Stimulated activated CD4-positive, alpha-beta T cell treated with anti-CD3 and anti-CD28 coated beads, Interleukin-15, amount 100 ng/mL, for 24 hours (primary cell): ENCODE results near the gene RAB11A.
A peak's percentile ranks its signal among the peaks of the same experiment; 100 is the strongest.
"Not testable (repeated sequence)": the region's sequence is repeated elsewhere in the genome, so short reads cannot be mapped to it uniquely, and the experiment has no call there.

Source experiments
- DNase-seq: peaks from one replicate; pipeline ENCODE4 v3.0.0-alpha.2; 2020

The RAB11A gene

DNA sequence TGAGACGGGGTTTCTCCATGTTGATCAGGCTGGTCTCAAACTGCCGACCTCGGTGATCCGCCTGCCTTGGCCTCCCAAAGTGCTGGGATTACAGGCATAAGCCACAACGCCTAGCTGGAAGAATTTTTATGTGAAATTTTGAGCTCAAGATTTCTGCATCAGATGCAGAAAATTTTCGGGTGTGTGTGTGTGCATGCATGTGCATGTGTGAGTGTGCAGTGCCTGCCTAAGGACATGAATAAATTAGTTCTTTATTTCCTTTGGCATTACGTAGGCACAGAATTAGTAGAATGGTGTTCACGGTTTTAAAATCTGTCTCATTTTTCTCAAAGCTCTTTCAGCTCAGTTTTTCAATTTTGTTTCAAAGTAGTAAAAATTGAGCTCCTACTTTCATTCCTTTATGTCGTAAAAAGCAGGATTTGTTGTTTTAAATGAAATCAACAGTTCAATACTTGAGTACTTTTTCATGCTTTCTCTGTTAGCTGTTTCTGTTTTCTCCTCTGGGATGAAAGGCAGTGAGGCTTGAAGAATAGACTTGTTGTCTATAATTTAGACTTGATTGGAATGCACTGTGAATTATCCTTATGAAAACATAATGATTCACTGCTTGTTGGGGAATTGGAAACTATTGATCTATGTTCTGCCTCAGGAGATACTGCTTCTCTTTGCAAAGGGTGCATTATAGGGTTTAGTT lies 23.3 kb upstream of the RAB11A start:
- no peak for DNase-seq

DNA sequence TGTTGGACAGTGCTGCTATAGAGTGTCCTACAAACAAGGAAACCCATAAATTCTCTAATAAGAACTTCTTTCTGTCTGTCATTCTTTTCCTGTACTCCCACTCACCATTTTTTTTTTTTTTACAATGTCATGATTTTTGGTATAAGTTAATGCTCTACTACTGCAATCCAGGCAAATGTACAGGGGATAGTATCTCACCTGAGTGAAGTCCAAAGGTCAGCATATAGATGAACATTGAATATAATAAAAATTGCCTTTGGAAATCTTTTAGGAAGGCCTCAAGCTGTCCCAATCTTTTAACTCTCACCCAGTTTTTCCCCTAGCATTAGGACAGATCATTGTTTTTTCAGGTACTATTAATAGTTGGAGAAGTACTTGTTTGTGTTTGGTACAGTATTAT lies 21.3 kb upstream of the RAB11A start:
- no peak for DNase-seq

DNA sequence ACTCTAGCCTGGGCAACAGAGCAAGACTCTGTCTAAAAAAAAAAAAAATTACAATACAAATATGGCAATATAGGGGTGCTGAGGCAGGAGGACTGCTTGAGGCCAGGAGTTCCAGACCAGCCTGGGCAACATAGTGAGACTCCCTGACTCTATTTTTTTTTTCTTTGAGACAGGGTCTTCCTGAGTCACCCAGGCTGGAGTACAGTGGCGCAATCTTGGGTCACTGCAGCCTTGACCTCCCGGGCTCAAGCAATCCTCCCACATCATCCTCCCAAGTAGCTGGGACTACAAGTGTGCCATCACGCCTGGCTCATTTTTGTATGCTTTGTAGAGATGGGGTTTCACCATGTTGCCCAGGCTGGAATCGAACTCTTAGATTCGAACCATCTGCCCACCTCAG lies 17.3 kb upstream of the RAB11A start:
- no peak for DNase-seq

DNA sequence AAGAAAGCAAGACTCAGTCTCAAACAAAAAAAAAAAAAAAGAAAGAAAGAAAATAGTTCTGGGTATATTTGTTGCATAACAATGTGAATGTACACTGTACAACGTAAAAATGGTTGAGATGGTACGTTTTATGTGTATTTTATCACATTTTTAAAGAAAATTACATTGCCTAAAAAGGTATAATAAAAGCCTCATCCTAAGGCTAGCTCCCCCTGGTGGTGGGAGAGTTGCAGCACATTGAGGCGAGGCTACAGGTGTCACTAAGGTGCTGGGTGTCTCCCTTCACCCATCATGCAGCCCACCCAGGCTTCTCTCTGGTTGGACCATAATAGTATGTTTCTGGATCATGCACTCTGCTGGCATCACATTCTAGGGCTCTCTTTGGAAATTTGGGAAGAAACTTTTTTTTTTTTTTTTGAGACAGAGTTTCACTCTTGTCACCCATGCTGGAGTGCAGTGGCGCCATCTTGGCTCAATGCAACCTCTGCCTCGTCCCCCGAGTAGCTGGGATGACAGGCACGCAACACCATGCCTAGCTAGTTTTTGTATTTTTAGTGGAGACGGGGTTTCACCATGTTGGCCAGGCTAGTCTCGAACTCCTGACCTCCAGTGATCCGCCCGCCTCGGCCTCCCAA lies 12.4 kb upstream of the RAB11A start:
- peak; percentile 86 for DNase-seq

DNA sequence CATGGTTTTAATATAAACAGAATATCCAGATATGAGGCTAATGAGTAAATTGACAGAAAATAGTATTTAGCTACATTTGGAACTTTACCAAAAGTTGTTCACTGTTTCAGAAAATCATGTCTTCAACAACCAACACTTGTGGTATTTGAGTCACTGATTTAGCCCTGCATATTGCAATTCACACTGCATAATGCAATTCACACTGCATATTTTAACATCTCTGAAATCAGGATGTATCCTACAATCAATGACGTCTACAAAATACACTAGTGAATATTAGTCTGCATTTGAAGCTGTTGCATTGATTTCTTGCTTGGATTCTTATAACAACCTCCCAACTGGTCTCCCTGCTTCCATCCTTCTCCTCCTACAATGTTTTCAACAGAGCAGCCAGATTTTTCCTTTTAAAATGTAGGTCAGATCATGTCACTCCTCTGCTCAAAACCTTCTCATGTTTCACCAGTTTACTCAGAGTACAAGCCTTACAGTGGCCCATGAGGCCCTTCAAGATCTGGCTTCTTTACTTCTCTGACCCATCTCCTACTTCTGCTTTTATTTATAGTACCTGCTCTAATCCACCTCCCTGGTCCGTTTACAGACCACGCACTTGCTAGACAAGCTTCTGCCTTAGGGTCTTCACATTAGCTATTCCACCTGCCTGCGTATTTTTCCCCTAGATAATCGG lies 11.4 kb upstream of the RAB11A start:
- no peak for DNase-seq

DNA sequence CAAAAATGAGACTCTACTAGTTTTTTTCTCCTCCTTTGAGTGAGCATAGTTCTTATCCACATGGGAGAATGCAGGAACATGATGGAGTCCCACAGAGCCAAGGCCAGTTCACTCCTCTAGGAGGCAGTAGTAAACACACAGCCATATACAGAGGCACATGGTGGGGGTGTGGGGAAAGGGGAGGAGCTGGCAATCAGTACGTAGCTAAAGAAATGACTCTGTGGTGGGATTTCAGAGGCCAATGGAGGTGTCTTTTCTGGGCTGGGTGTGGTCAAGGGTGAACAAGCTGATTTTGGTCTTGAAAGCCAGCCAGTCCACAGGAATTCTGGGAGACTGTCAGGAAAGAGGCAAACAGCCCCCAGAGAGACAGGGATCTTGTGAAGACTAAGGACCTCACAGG lies 6.6 kb upstream of the RAB11A start:
- DNase-seq, result peak; percentile 81

DNA sequence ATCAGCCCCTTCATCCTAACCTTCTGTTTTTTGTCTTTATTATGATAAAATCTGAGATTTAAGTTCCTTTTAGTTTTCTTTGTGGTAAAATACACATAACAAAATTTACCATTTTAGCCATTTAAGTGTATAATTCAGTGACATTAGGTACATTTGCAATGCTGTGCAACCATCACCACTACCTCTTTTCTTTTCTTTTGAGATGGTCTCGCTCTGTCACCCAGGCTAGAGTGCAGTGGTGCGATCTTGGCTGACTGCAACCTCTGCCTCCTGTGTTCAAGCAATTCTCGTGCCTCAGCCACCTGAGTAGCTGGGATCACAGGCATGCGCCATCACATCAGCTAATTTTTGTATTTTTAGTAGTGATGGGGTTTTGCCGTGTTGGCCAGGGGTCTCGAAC lies 6.2 kb upstream of the RAB11A start:
- no peak for DNase-seq

DNA sequence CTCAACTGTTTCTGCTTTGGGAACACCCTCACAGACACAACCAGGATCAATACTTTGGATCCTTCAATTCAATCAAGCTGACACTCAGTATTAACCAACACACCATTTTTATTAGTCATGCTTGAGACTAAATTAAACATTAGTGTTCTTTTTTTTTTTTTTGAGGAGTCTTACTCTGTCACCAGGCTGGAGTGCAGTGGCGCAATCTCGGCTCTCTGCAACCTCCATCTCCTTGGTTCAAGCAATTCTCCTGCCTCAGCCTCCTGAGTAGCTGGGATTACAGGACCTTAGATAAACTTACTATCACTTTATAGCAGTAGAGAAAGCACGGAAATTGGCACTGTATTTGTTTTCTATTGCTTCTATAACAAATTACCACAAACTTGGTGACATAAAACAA lies 2.0 kb upstream of the RAB11A start:
- DNase-seq, result no peak

DNA sequence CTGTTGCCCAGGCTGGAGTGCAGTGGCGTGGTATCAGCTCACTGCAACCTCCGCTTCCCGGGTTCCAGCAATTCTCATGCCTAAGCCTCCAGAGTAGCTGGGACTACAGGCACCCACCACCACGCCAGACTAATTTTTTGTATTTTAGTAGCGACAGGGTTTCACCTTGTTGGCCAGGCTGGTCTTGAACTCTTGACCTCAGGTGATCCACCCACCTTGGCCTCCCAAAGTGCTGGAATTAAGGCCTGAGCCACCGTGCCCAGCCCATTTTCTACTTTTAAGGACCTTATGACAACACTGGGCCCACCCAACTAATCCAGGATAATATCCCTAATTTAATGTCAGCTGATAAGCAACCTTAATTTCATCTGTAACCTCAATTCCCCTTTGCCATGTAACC lies 1.4 kb upstream of the RAB11A start:
- DNase-seq, result not testable (repeated sequence)

DNA sequence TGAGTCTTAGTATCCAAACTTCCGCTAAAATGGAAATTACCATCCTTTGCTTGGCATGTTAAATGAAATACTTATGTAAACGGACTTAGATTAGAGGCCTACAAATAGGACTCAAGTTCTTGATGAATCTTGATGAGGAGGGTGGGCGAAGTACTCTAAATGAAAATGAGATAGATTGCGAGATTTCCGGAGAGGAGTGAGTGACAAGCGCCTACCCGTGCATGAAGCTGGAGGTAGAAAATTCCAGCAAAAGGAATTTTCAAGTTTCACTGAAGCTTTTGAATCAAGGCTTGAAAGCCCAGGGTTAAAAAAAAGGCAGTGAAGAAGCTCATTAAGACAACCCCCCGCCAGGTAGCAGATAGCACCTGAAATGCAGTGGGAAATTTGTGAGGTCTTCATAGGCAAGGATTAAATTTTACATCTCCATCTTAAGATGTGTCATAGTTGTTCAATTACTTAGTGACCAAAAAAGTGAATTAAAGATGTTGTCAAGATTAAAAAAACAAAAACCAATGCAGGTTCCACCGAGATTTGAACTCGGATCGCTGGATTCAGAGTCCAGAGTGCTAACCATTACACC lies 655 bp upstream of the RAB11A start:
- no peak for DNase-seq

DNA sequence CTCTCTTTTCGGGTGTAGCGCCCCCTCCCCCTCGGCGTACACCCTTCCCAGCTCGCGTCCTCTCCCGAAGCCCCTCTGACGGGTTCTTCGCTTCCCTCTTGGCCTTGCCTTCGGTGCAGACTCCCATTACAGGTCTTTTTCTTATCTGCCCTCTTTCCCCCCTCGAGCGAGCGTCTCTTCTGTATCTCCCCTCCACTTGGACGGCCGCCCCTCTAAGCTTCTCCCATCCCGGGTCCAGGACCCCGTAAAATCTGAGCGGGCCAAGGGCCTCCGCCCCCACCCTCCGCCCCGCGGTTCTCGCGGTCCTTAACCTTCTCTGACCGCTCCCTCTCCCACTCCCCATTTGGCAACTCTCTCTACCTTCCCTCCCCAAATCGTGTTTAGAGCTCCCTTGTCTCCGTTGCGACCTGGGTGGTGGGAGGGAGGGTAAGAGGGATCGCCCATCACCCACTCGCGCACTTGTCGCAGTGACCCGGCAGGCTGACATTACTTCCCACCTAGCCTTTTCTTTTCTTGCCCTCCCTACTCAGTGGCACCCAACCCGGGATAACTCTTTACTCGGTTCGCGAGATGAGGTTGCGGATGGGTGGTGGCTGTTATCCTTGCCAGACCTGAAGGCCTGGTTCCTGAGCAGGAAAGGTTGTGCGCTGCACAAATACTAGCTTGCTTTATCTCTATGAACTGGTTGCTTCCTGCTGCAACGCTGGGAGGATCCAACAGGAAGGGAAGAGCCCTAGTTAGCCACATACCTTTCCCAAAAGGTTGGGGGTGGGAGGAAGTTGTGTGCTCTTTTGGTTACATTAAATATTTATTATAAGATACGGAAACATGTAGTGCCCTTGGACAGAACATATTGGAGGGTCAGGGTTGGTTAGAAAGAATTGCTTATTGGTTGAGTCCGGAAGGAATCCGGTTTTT lies 922 bp downstream of the RAB11A start:
- peak; percentile 35 for DNase-seq

DNA sequence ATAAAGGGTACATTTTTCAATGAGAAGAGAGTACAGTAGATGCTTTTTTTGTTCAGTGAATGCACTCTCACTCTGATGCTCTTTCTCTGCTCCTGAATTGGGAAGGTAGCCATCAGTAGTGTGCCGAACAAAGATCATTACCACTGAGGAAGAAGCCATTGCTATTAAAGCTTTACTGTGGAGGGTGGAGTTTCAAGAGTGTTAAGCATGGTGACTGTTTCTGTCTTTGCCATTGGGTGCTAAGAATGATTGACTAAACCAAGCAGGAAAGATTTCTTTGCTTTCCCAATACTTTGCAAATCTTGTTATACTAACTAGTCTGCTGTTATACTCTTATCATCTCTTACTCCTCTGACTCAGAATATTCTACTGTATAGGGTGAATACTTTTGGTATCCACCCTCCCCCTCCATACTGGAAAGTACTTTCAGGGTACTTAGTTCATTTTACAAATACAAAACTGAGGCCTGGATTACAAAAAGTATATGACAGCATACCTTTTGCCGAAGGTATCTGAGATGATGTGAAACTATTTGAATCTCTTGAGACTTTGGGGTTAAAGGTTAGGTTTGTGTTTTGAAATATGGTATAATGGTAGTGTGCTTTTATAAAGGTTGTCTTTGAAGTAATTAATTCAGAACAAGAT lies 1.7 kb downstream of the RAB11A start:
- no peak for DNase-seq

DNA sequence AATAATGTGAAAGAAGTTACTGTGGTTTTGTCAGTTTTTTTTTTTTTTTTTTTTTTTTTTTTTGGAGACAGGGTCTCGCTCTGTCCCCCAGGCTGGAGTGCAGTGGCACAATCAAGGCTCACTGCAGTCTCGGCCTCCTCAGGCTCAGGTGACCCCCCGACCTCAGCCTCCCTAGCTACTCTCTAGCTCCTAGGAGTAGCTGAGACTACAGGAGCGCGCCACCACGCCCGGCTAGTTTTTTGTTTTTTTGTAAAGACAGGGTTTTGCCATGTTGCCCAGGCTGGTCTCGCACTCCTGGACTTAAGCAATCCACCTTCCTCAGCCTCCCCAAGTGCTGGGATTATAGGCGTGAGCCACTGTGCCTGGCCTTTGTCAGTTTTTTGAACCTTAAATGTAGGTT lies 2.6 kb downstream of the RAB11A start:
- DNase-seq, result not testable (repeated sequence)

DNA sequence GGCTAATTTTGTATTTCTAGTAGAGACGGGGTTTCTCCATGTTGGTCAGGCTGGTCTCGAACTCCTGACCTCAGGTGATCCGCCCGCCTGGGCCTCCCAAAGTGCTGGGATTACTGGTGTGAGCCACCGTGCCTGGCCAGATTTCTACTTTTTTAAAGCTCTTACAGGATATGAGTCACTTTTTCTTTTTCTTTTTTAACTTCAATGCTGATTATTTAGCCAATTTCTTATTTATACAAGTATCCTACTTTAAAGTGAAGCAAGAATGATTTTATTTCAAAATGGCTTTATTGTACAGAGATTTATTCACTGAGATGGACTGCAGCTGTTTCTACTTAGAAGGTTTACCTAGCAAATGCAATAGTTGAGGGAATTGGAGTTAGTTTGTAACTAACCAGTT lies 3.3 kb downstream of the RAB11A start:
- not testable (repeated sequence) for DNase-seq

DNA sequence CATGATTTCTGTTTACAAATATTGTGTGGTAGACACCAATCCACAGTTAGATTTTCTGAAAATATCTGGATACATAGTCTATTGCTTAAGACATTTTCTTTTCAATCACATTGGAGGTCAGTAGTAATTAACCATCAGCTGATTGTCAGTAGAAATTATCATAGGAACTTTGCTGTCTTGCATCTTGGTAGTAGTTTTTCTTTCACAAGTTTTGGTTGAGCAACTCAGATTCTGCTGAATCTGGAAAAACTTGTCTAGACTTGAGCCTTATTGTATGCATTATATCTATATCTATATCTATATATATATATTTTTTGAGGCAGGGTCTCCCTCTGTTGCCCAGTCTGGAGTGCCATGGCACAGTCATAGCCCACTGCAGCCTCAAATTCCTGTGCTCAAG lies 4.0 kb downstream of the RAB11A start:
- no peak for DNase-seq

DNA sequence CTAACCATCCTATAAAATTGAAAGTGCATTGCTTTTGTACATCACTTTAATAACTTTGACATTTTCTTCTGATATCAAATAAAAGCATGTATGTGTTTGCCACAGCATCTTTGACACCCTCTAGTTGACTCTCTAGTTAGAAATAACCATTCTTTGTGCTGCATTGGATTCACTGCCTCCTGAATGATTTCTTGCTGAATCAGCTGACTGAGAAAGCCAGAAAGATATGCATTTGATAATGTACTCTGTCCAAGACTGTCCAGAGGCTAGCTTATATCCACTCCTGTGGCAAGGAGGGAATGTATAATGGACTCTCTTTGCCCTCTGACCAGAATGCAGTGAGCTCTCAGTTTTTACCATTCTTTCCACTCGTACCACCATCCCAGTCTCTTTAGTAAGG lies 6.2 kb downstream of the RAB11A start:
- DNase-seq, result no peak

DNA sequence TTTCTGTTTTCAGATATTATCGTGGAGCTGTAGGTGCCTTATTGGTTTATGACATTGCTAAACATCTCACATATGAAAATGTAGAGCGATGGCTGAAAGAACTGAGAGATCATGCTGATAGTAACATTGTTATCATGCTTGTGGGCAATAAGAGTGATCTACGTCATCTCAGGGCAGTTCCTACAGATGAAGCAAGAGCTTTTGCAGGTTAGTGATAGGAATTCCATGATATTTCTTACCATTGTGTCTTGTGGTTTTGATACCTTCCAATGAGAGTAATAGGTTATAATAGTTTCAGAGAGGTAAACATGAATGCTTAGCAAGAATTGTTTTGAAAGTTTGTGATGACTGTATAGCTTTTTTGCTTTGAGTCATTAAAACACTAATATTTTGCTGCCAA lies 8.5 kb downstream of the RAB11A start:
- no peak for DNase-seq

DNA sequence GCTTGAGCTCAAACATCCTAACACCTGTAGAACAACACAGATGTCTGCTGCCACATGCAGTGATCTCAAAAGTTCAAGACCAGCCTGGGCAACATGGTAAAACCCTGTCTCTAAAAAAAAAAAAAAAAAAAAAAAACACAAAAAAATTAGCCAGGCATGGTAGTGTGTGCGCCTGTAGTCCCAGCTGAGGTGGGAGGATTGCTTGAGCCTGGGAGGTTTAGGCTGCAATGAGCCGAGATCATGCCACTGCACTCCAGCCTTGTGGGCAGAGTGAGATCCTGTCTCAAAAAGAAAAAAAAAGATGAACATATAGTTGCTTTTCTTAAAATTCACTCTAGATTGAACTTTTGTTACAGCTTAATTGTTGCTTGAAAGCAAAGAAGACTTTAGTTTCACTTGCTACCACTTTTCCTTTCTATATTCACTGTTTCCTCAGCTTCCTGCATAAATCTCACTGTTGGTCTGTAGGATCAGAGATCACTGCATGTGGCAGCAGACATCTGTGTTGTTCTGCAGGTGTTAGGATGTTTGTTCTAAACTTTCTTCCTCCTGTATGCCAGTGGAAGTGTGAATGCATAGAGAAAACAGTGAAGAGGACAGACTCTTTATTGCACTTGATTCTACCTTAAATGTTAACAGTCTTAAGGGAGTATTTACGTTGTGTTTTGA lies 12.6 kb downstream of the RAB11A start:
- DNase-seq, result no peak

DNA sequence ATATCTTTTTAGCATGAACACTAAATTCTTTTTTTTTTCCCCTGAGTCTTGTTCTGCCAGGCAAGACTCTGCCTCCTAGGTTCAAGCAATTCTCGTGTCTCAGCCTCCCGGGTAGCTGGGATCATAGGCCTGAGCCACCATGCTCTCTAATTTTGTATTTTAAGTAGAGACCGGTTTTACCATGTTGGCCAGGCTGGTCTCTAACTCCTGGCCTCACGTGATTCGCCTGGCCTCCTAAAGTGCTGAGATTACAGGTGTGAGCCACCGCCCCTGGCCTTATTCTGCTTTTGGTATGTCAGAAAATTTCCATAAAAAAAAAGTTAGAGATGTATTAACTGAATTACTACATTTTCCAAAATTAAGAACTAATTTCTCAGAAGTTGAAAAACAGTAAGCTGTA lies 14.3 kb downstream of the RAB11A start:
- no peak for DNase-seq

DNA sequence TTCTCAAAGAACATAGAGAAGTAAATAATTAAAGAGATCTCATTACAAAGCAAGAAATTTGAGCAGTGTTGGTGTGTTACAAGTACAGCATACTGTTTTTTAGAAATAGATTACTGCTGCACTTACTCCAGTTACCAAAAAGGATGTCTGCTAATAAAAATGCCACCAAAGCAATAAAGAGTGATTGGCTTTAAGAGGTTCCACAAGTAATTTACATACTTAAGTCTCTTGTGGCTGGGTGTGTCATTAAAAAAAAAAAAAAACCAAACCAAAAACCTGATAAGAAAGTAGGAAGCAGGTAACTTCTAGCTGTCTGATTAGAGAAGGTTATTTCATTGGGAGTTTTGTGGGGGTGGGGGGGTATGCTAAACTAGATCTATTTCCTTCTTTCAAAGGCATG lies 15.2 kb downstream of the RAB11A start:
- no peak for DNase-seq

DNA sequence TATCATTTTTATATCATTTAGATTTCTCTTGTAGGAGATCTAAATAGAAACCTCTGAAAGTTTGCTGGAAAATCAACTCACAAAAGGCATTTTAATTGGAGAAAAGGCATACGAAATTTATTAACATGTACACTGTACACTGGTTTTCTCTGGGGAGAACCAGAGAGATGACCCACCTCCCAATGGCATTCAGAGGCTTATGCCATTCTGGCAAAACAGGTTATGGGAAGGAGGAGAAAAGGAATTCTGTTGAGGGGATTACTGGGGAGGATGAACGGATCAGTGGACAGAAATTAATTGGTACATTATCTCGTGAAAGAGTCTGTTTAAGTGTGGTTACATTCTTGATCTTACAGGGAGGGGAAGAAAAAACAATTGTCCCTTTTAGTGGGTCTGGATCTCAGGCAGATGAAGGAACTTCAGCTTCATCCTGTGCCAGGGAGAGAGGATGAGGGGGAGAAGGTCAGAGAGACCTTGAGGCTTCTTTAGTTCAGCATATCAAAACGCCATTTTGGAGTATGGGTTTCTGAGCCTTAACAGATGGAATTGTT lies 16.5 kb downstream of the RAB11A start:
- DNase-seq, result no peak

DNA sequence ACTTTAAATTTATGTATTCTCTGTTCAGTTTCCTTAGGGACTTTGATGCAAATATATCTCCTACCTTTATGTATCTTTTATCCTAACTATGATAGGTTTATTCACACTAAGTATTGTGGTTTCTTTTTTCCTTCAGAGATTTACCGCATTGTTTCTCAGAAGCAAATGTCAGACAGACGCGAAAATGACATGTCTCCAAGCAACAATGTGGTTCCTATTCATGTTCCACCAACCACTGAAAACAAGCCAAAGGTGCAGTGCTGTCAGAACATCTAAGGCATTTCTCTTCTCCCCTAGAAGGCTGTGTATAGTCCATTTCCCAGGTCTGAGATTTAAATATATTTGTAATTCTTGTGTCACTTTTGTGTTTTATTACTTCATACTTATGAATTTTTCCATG lies 18.3 kb downstream of the RAB11A start:
- peak; percentile 49 for DNase-seq
